Muscle of arm (tissue), 12 donors: ENCODE data around the gene IFRD2. TPM values are rescaled to one million over a fixed set of nuclear protein-coding genes. Genes with fewer than 3 reads are reported as not detected.
"Not testable (repeated sequence)": the region's sequence is repeated elsewhere in the genome, so short reads cannot be mapped to it uniquely, and the experiment has no call there.

ENCODE experiments used
- DNase-seq: peaks from one replicate; pipeline ENCODE4 v3.0.0-alpha.2; 2013
- polyA plus RNA-seq, 12 donors: library from polyadenylated mRNA; unstranded; fragments of 120-200 nt; gene quantifications; one replicate each; pipeline ENCODE4 v1.2.1, GENCODE V29; 2013; ENCODE audit not compliant: insufficient read length in 12 of 12

Gene IFRD2
- polyA plus RNA-seq, 12 donors, result 33.8 to 53.7 (median 48.0) TPM; not detected in 1

DNA sequence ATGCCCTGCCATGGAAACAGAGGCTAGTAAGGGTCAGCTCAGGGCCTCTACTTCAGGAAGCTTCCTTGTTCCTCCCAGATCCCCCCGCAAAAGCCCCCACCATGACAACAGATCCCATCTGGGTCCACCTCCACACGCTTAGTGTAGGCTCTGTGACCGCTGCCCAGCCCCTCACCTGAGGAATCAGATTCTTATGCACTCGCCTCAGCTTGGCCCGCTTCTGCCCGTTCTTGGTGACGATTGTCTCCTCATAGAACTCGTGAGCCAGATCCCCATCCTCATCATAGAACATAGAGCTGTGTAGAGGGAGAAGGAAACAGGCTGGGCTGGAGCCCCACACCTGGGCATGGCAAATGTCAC lies 33.9 kb upstream of the IFRD2 start:
- DNase-seq, result no peak

GRCh38 chr3:50325497-50326181 lies 33.4 kb upstream of the IFRD2 start:
- no peak for DNase-seq

- no peak for DNase-seq
Measured at GRCh38 chr3:50325113-50325480, 32.9 kb upstream of the IFRD2 start.

- no peak for DNase-seq
Measured at GRCh38 chr3:50324351-50325112, 32.3 kb upstream of the IFRD2 start.

DNA sequence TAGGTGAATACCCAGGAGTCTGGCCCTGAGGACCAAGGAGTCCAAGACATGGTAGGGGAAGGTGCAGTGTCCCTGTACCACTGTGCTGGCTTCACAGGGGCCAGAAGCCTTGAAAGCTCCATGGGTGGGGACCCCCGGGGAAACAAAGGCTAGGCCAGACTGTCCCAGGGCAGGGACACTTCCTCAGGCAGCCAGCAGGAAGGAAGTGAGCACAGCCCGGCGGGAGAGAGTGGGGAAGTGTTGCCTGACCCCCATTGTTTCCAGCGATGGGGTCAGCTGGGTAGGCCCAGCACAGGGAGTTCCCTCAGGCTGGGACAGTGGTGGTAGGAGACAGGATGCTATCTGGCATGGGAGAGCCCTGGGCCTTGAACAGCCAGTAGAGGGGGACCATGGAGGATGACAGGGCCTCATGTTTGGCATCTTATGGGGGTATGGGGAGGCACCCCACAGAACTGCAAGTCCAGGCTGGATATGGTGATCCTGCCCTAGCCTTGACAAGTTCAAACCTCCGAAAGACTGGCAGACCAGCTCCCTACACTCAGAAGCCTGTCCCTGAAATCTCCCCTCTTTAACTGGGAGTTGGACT lies 31.5 kb upstream of the IFRD2 start:
- DNase-seq, result no peak

DNA sequence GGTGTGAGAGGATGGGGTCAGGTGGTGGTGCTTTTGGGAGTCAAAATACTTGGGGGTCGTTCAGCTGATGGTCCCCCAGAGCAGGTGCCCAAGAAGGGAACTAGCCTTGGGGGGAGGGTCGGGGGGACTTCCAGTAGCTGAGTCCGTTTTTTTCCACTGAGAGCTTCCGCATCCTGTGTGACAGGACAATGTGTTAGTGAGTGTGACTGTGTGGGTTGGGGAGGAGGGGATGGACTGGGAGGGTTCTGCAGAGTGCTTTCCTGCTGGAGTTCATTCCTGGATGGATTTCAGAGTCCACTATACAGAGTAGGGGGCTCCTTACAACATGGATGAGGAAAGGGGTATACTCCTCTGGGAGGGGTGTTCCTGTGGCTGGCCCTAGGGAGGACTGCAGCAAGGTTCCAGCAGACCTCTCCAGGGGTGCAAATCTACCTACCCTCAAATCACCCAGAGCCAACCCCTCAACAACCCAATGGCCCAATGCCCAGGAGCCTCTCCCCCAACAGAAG lies 30.9 kb upstream of the IFRD2 start:
- DNase-seq, result no peak

DNA sequence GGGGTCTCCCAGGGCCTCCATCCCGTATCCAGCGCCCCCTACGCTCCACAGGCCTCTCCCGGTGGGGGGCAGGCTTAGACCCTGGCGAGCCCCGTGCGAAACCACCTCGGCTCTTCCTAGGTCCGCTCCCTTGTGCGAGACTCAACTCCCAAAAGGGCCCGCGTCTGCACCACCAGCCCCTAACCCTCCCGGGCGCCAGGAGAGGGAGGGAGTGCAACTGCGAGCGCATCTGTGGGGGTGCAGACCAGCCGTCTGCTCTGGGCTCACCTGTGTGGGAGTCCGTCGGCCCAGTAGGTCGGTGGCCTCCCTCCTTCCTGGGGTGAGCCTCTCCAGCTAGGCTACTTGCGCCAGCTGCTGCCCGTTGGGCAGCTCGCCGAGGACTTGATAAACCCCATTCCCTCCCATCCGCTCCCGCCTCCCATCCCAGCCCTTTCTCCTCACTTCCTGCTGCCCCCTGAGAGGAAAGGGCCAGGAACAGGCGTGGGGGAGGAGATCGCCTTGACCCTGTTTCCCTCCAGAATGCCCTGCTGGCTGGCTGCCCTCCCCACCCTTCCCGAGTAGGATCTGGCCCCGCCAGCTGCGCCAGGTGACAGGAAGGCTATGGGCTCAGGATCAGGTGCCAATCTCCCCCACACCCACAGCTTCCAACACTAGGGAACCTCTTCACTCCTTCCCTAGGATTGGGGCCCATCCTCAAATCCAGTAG lies 30.3 kb upstream of the IFRD2 start, which contains the start of gene HYAL2:
Gene HYAL2, minus strand, starts transcription at position 360 of the 706 bp plus-strand sequence. CDS start 2,256 bp downstream, outside the sequence.
- DNase-seq, result no peak

DNA sequence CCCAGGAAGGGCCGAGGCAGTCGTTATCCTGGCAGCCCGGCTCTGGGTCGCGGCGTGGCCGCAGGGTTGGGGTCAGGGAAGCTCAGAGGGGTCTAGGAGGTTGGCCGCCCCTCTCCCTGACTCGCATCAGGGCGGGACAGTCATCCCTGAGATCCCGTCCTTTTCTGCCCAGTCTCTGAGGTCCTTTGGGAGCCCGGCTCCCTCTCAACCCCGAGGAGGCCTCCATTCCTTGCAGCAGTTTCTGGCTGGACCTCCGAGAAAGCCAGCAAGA lies 29.8 kb upstream of the IFRD2 start:
- no peak for DNase-seq

DNA sequence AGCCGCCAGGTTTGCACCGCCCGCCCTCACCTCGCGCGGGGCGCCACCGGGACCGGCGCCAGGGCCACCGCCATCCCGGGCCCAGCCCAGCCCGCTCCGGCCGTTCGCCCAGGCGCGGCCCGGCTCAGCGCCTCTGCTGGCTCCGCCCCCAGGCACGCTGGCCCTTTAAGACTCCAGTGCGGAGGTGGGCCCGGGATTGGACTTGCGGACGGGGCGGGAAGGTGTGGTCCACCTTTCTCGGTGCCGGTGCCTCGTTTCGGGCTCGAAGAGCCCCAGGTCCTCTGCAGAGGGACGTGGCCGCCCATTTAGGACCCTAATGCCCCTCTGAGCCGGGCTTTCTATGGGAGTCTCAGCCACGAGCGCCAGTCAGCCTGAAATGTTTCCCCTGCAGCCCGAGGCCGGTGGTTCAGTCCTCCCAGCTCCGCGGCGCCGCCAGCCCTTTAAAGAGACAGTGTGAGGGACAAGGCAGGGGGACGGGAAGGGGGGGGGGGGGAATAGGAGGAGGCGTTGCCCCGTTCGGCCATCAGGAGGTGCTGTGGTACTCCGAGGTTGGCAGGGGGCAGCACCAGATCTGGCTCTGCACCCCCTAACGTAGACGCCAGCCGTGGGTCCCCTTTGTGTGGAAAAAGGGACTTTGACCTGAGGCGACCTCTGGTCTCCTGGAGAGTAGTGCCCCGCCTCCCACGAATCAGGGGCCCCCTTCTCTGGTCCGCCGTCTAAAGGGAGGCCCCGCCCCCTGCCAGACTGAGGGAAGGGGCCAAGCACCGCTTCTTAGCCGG lies 29.3 kb upstream of the IFRD2 start:
- peak; percentile 90 for DNase-seq

DNA sequence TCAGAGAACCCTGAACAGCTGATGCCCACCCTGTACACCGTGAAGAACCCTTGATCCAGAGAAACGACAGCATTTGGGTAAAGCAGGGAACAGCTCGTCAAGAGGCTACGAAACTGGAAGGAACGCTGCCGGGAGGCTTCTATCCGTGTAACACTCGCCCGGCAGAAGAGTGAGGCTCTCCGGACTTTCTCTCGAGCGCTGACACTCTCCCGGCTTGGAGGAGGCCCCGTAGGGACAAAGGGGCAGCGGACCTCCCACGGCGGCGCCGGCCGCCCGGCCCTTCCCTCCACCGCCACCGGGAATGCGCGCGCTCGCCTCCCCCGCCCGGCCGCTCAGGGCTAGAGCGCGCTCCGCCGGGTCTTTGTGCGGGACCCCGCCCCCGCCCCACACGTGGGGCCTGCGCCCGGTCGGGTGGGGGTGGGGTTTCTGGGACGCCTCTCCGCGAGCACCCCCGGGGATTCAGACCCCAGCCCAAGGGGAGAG lies 28.7 kb upstream of the IFRD2 start:
- DNase-seq, result peak; percentile 77

DNA sequence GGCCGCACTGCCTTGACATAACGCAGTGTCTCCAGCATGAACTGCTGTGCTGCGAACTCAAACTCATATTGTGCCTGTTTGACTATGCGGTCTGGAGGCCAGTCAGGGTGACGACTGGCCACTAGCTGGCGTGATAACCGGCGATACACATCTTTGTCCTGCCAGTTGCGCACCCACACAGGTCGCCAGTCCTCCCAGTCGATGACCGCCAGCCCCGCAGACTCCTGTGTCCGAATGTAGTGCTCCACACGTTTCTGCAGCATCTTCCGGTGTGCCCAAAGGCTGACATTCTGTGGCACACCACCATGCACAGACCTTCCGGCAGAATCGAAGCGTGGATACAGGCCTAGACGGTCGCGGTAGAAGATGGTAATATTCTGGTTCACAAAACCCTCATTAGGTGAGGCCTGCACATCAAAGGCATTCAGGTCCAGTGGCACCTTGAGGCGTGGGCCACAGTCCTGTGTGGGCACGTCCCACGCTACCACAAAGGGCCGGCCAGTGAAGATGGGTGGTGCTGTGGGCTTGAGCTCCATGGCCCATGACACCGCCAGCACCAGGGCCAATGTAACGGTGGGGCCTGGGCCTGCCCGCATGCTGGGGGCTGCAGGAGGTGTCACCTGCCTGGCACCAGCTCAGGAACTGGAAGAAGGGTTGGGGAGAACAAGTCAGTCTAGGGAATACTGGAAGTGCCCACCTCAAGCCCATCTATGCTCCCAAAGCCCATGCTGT lies 27.8 kb upstream of the IFRD2 start:
- no peak for DNase-seq

DNA sequence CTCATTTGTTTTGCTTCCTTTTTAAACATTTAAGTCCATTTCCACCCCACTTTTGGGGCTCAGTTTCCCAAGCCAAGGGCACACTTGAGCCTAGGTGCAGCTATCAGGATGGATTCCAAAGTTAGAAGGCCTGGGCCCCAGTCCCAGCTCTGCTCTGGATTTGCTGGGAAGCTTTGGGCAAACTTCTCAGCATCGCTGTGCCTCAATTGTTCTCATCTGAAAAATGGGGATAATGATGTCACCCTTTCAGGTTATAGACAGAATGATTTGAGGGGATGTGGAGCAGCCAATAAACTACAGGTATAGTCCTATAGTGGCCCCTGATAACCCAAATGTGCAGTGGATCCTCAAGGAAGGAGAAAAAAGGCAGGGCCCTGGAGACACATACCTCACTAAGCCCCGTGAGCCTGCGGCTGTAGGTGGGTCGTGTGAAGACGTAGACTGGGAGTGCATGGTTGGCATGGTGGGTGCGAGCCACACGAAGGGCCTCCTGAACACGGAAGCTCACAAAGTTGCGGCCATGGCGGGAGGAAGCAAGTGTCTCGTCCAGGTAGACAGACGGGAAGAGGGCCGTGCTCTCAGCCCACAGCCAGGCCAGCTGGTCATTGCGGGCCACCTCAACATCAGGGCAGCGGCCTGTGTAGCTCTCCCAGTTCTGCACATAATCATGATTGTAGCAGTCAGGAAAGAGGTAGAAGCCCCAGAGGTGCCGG lies 27.1 kb upstream of the IFRD2 start:
- DNase-seq, result no peak

DNA sequence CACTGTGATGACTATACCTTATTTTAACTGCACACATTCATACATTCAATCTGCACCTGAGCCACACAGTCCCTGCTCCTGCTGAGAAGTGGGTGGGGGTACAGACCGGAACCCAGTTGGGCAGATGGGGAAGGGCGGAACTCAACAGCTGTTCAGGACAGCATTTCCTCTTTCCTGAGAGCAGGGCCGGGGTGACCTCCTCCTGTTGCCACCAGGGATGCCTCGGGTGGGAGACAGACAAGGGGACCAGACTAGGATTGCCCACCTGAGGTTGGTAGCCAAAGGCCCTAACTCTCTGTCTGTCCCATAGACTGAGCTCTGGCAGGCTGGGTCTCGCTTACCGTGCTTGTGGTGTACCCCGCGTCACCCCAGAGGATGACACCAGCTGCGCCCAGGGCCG lies 26.4 kb upstream of the IFRD2 start:
- DNase-seq, result no peak

DNA sequence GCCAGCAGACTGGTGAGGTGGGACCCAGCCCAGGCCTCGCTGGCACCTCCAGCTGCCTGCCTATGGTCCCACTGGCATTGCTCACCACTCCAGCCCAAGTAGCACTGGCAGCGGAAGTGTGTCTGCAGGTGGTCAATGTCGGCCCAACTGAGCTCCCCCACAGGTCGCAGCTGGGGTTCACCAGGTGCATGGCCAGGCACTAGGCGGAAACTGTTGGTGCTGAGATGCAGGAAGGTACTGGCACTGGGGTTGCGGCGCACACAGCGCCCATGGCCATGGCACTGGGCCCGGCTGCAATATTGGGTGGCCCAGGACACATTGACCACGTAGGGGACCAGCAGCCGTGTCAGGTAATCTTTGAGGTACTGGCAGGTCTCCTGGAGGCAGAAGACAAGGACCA lies 25.9 kb upstream of the IFRD2 start:
- DNase-seq, result no peak

- DNase-seq, result no peak
Measured at GRCh38 chr3:50317300-50317699, 25.1 kb upstream of the IFRD2 start.

DNA sequence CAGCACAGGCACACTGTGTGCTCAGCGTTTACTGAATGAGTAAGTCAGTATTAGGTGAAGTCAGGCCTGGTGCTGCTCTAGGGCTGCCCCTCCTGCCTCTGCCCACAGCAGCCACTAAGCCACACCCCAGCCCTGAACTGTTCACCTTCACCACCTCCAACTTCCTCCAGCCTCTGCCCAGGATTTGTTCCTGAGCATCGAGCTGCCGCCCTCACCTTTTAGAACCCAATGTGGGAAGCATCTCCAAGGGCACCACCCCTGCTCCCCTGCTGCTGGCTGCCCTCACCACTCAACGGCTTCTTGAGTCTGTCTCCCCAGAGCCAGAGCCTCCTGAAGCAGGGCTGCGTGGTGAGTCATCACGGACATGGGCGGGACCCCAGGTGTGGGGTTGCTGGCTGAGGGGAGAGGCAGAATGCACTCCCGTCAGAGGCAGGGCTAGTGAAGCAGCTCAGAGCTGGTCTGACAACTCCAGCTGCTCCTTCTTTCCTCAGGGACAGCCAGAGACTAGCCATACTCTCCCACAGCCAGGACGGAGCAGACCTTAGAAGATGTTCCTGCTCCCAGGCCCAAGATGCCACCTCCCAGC lies 24.5 kb upstream of the IFRD2 start:
- DNase-seq, result no peak

- DNase-seq, result no peak
Measured at GRCh38 chr3:50314816-50315215, 22.6 kb upstream of the IFRD2 start.

- no peak for DNase-seq
Measured at GRCh38 chr3:50314342-50314741, 22.1 kb upstream of the IFRD2 start.

GRCh38 chr3:50312041-50312440 lies 19.8 kb upstream of the IFRD2 start:
- not testable (repeated sequence) for DNase-seq

- no peak for DNase-seq
Measured at GRCh38 chr3:50304601-50305000, 12.4 kb upstream of the IFRD2 start.
